ENCODE data around the gene GAB2.

The GAB2 gene

GRCh38 chr11:78168539-78169477 lies 248.8 kb downstream of the GAB2 start:
- no peak for ATAC-seq (ENCODE audit: insufficient read depth, low read depth)
- Histone ChIP-seq H3K9ac (ENCODE audit: low read depth, low read length) (no peak overlapping the region), H3K9me3 (ENCODE audit: insufficient read depth, low read length, severe bottlenecking) (no peaks in the 10 kb centered on the region), H3K27ac (ENCODE audit: low read length) (no peak overlapping the region), H3K4me2 (ENCODE audit: insufficient read depth, low read length) (no peak overlapping the region), H4K20me1 (ENCODE audit: insufficient read depth, low read length) (no peaks in the 10 kb centered on the region), H3K27me3 (ENCODE audit: insufficient read depth, low read length, poor library complexity) (no peaks in the 10 kb centered on the region), H3K79me2 (ENCODE audit: insufficient read depth, low read length) (no peaks in the 10 kb centered on the region), H3K4me1 (ENCODE audit: insufficient read depth, low read length) (no peaks in the 10 kb centered on the region), H2AFZ (ENCODE audit: low read depth, low read length) (no peak overlapping the region), H3K4me3 (ENCODE audit: low read depth in 1 of 2, low read length in 2 of 2) (no peak overlapping the region), H3K36me3 (ENCODE audit: insufficient read depth, low read length) (peaks cover 3% of the 10 kb centered on the region)
- TF ChIP-seq CTCF (IDR thresholded peaks at IDR 0.05; ENCODE audit: borderline replicate concordance, extremely low read depth, low read length, poor library complexity, severe bottlenecking) = no peak
- TF ChIP-seq EZH2 (IDR thresholded peaks at IDR 0.05; ENCODE audit: borderline replicate concordance, low read depth, low read length, severe bottlenecking) = no peak
- no peak for DNase-seq

- Histone ChIP-seq H3K9ac (ENCODE audit: low read depth, low read length) (no peak overlapping the region), H3K4me3 (ENCODE audit: low read depth in 1 of 2, low read length in 2 of 2) (no peak overlapping the region), H3K4me2 (ENCODE audit: insufficient read depth, low read length) (no peak overlapping the region), H3K36me3 (ENCODE audit: insufficient read depth, low read length) (no peaks in the 10 kb centered on the region), H3K27ac (ENCODE audit: low read length) (no peak overlapping the region), H2AFZ (ENCODE audit: low read depth, low read length) (no peak overlapping the region), H3K27me3 (ENCODE audit: insufficient read depth, low read length, poor library complexity) (no peaks in the 10 kb centered on the region), H3K79me2 (ENCODE audit: insufficient read depth, low read length) (no peaks in the 10 kb centered on the region), H3K4me1 (ENCODE audit: insufficient read depth, low read length) (no peaks in the 10 kb centered on the region), H3K9me3 (ENCODE audit: insufficient read depth, low read length, severe bottlenecking) (no peaks in the 10 kb centered on the region), H4K20me1 (ENCODE audit: insufficient read depth, low read length) (no peaks in the 10 kb centered on the region)
- DNase-seq (no peak), ATAC-seq (ENCODE audit: insufficient read depth, low read depth) (no peak)
- TF ChIP-seq CTCF (IDR thresholded peaks at IDR 0.05; ENCODE audit: borderline replicate concordance, extremely low read depth, low read length, poor library complexity, severe bottlenecking) (no peak), EZH2 (IDR thresholded peaks at IDR 0.05; ENCODE audit: borderline replicate concordance, low read depth, low read length, severe bottlenecking) (no peak)
These were observed 250.7 kb downstream of the GAB2 start for GRCh38 chr11:78166855-78167469.

All from DND-41 (cell line).